ENCODE data around the gene RPS18. TPM values are rescaled to one million over a fixed set of nuclear protein-coding genes. Genes with fewer than 3 reads are reported as not detected.

The RPS18 gene
- total and polyA plus RNA-seq, 2 of the 13 experiments (the other 11 are each of a cell fraction or from before 2014, with no cell fraction given) = 3,896 to 5,806 TPM

- no peak for TF ChIP-seq DDIT3 (CRISPR knock-in tag; IDR thresholded peaks at IDR 0.05)
- no peak for TF ChIP-seq ZNF432 (CRISPR knock-in tag; IDR thresholded peaks at IDR 0.05; ENCODE audit: borderline replicate concordance)
- no peak for TF ChIP-seq ZSCAN30 (CRISPR knock-in tag; IDR thresholded peaks at IDR 0.05)
- no peak for TF ChIP-seq PRDM10 (CRISPR knock-in tag; IDR thresholded peaks at IDR 0.05; ENCODE audit: low read depth)
- no peak for TF ChIP-seq KAT2B (IDR thresholded peaks at IDR 0.05; ENCODE audit: borderline replicate concordance, low read depth, low read length)
- TF ChIP-seq ZNF772 (CRISPR knock-in tag; IDR thresholded peaks at IDR 0.05) = no peak
- TF ChIP-seq ERF (CRISPR knock-in tag; IDR thresholded peaks at IDR 0.05) = 0 out of 2 replicates have a peak, but pooled peaks have one; percentile 15
- TF ChIP-seq ZNF383 (CRISPR knock-in tag; IDR thresholded peaks at IDR 0.05; ENCODE audit: borderline replicate concordance) = no peak
- no peak for TF ChIP-seq ZNF431 (CRISPR knock-in tag; IDR thresholded peaks at IDR 0.05; ENCODE audit: borderline replicate concordance, low read depth)
- no peak for TF ChIP-seq ZNF800 (CRISPR knock-in tag; IDR thresholded peaks at IDR 0.05)
- no peak for TF ChIP-seq SALL2 (CRISPR knock-in tag; IDR thresholded peaks at IDR 0.05)
- no peak; the same call in 1 of the 2 replicates for TF ChIP-seq ZNF232 (CRISPR knock-in tag; IDR thresholded peaks at IDR 0.05; ENCODE audit: borderline replicate concordance)
- TF ChIP-seq BRCA1 (CRISPR knock-in tag; IDR thresholded peaks at IDR 0.05) = no peak
- 0 out of 2 replicates have a peak, but pooled peaks have one; percentile 59 for TF ChIP-seq ZNF615 (CRISPR knock-in tag; IDR thresholded peaks at IDR 0.05; ENCODE audit: borderline replicate concordance)
- TF ChIP-seq ZNF768 (CRISPR knock-in tag; IDR thresholded peaks at IDR 0.05) = 0 out of 2 replicates have a peak, but pooled peaks have one; percentile 36
- TF ChIP-seq ZEB1 (IDR thresholded peaks at IDR 0.05; ENCODE audit: insufficient replicate concordance, low read depth) = peak; percentile 81
- TF ChIP-seq JUND (CRISPR knock-in tag; IDR thresholded peaks at IDR 0.05) = peak; percentile 32; the same call in 1 of the 2 replicates
- no peak for TF ChIP-seq SKIL (CRISPR knock-in tag; IDR thresholded peaks at IDR 0.05; ENCODE audit: borderline replicate concordance)
- TF ChIP-seq POLR2A (IDR thresholded peaks at IDR 0.05; ENCODE audit: insufficient read depth in 1 of 2, low read depth in 2 of 2, low read length in 2 of 2) = peak; percentile 71 to 72
- peak; percentile 75 for TF ChIP-seq TBX3 (IDR thresholded peaks at IDR 0.05; ENCODE audit: borderline replicate concordance)
- TF ChIP-seq ZNF788 (CRISPR knock-in tag; IDR thresholded peaks at IDR 0.05; ENCODE audit: borderline replicate concordance) = no peak
- no peak for TF ChIP-seq NKX3-1 (CRISPR knock-in tag; IDR thresholded peaks at IDR 0.05)
Measured at GRCh38 chr6:33288921-33289783, 17.3 kb downstream of the RPS18 start, which contains the start of the genes PFDN6 and WDR46 (continued).

Measured in HepG2 (cell line).